GM19395 (cell line): Measurements from ENCODE around the gene ERBB2.
"Not testable (repeated sequence)": the region's sequence is repeated elsewhere in the genome, so short reads cannot be mapped to it uniquely, and the experiment has no call there.

Source experiments
- ATAC-seq: cut with Tn5 transposase; IDR thresholded peaks from one replicate; pipeline ENCODE4 v1.9.1; 2021; ENCODE audit warnings: mild to moderate bottlenecking, moderate library complexity; ENCODE audit not compliant: unreplicated experiment

ERBB2 gene

DNA sequence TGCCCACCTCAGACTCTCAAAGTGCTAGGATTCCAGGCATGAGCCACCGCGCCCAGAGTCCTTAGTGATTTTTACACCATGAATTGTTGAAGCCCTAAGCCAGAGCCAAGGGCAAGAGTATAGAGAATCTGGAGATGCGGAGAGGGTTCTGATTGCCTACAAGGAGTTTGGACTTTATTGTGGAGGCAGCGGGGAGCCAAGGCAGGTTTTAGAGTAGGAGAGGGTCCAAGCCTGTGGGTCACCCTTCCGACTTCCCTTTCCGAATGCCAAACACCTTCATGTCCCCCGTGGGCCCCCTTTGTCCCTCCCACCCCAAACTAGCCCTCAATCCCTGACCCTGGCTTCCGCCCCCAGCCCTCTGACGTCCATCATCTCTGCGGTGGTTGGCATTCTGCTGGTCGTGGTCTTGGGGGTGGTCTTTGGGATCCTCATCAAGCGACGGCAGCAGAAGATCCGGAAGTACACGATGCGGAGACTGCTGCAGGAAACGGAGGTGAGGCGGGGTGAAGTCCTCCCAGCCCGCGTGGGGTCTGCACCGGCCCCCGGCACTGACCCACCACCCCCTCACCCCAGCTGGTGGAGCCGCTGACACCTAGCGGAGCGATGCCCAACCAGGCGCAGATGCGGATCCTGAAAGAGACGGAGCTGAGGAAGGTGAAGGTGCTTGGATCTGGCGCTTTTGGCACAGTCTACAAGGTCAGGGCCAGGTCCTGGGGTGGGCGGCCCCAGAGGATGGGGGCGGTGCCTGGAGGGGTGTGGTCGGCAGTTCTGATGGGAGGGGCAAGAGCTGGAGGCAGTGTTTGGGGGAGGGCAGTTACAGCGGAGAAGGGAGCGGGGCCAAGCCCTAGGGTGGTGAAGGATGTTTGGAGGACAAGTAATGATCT, 23.3 kb downstream of the ERBB2 start:
- ATAC-seq = no peak

GRCh38 chr17:39724731-39725130, 24.9 kb downstream of the ERBB2 start:
- no peak for ATAC-seq

- not testable (repeated sequence) for ATAC-seq
These were observed 26.1 kb downstream of the ERBB2 start for GRCh38 chr17:39725923-39726322.

DNA sequence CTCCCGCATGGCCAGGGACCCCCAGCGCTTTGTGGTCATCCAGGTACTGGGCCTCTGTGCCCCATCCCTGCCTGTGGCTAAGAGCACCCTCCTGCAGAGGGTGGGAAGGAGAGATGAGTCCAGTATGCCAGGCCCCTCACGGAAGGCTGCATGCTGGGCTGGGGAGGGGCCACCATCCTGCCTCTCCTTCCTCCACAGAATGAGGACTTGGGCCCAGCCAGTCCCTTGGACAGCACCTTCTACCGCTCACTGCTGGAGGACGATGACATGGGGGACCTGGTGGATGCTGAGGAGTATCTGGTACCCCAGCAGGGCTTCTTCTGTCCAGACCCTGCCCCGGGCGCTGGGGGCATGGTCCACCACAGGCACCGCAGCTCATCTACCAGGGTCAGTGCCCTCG, 26.8 kb downstream of the ERBB2 start:
- ATAC-seq = no peak

DNA sequence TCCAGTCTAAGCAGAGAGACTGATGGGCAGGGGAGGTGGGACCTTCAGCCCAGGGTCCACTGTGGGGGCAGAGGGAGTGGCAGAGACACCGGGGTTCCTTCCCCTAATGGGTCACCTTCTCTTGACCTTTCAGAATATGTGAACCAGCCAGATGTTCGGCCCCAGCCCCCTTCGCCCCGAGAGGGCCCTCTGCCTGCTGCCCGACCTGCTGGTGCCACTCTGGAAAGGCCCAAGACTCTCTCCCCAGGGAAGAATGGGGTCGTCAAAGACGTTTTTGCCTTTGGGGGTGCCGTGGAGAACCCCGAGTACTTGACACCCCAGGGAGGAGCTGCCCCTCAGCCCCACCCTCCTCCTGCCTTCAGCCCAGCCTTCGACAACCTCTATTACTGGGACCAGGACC, 27.7 kb downstream of the ERBB2 start:
- ATAC-seq = no peak

DNA sequence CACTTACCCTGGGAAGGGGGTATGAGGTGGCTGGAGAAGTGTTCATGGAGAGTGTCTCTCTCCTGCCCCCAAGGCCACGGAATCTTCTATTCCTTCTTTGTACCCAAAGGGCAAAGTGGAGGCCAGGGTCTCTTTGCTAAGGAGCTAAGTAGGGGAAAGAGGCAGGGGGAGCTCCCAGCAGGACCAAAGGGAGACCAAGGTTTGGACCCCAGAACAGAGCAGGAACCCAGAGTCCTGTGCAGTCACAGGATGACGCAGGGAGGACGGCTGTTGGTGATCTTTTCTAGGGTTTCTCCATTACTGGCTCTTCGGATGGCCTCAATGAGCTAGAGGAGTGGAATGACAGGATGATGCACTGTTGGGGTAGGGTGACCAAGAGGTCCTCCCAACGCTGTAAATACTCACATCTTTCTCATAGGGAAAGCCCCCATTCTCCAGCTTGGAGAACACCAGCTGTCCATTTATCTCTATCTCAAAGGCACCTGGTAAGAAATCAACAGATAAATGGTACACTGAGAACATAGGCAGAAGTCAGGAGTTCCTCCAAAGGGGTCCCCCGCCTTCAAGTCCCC, 29.5 kb downstream of the ERBB2 start:
- no peak for ATAC-seq

GRCh38 chr17:39730095-39730921, 30.4 kb downstream of the ERBB2 start, which contains the start of gene MIEN1:
MIEN1 (minus strand) TSS chr17:39730532; CDS start chr17:39730495, 37 bp downstream.
- peak; percentile 88 for ATAC-seq

- no peak for ATAC-seq
These were observed 32.7 kb downstream of the ERBB2 start for GRCh38 chr17:39732586-39732985.

GRCh38 chr17:39735882-39736281, 36.0 kb downstream of the ERBB2 start:
- ATAC-seq = no peak

GRCh38 chr17:39736319-39737165, 36.7 kb downstream of the ERBB2 start:
- no peak for ATAC-seq

GRCh38 chr17:39737206-39737759, 37.4 kb downstream of the ERBB2 start:
- ATAC-seq = no peak

- no peak for ATAC-seq
These were observed 38.1 kb downstream of the ERBB2 start, which contains the start of gene GRB7 for GRCh38 chr17:39737760-39738567. GRB7 (plus strand) TSS chr17:39737938; CDS start chr17:39742302, 4,364 bp downstream.

GRCh38 chr17:39738568-39738901, 38.7 kb downstream of the ERBB2 start:
- ATAC-seq = no peak

DNA sequence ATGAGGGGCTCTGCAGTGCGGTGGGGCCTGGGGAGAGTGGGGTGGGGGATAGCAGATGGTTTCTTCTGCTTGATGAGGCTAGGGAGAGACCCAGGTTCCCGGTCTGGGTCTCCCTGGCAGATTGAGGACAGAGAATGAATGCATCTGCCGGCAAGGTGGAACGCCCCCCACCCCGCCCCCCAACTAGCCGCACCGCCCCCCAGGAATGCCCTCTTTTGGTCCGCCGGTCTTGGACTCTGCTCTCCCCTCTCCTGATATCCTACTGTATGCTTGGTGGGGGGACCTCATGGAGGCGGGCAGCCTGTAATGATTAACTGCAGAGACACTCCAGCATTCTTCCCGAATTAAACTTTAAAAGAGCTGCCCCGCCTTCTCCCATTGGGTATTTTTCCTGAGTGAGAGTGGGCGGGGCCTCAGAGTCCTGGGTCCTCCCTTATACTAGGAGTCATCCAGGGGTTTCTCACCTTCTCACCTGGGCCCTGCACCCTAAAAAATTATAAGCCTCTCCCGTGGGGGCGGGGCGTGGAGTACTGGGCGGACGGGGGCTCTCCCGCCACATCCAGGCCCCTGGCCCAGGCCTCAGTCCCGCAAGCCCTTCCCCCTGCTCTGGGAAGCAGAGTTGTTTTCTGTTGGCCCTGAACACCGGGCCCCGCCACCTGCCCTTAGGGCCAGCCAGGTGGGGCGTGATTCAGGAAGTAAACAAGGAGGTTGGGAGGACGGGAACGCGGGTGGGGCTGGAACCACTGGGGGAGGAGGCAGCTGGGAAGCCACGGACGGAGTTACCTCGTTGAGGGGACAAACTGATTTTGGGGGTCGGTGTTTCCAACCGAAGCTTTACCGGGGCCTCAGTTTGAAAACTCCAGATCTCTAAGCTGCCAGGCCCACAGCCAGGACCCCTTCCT, 39.4 kb downstream of the ERBB2 start:
- no peak for ATAC-seq

DNA sequence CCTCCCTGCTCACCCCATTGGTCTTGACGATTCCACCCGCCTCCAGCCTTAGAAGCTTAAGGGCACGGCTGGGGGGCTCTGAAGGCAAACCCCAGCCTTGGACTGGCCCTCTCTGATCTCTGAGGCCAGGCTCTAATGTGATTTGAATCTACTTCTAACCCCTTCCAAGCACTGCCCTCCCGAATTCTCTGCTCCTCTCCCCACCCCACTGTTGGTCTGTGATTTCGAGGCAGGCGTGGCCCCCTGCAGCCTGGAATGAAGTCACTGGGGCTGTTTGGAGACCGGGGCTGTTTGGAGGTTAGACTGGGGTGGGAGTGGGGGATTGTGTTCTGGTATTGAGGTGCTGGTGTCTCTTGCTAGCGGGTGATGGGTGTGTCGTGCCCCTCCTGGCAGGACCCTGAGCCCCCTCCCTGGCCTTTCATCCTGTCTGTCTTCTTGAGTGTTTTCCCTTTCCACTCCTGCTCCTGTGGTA, 40.1 kb downstream of the ERBB2 start:
- ATAC-seq = no peak

DNA sequence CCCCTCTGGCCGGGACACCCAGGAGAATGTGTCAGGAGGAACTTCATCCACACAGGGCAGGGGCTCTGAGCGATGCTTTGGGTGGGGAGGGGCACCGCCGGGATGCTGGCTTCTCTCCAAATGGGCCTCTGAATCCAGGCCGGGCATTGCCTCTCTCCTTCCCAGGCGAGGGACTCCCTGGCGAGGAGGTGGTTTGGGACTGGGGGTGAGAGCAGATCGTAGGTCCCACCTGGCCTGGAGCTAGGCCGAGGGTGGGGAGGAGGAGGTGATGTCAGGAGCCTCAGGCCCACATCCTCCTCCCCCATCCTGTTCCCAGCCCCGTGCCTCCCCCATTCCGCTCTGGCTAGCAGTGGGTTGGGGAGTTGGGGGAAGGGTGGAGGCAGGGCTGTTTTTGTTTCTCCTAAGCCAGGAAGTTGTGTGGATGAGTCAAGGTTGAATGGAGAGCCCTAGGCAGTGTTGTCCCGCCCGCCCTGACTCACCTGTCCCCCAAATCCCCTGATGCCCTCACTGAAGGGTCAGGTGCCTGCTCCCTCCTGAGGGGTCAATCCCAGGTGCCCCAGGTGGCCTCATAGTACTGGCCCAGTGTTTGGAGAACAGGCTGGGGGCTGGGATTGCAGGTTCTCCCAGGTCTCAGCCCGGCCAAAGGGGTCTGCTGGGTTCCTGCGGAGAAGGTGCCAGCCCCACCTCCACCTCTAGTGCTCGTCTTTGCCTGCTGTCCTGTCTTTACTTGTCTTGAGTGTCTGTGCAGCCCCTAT, 40.7 kb downstream of the ERBB2 start:
- no peak for ATAC-seq

- ATAC-seq = no peak
These were observed 42.4 kb downstream of the ERBB2 start for GRCh38 chr17:39742126-39742855.
